Stimulated activated CD8-positive, alpha-beta memory T cell treated with anti-CD3 and anti-CD28 coated beads, Interleukin-2, amount 100 ng/mL, for 48 hours (primary cell): Measurements from ENCODE around the gene PET117.
"Not testable (repeated sequence)": the region's sequence is repeated elsewhere in the genome, so short reads cannot be mapped to it uniquely, and the experiment has no call there.

Experiments used
- DNase-seq, 2 donors: peaks; one replicate each; pipeline ENCODE4 v3.0.0-alpha.2; 2020; ENCODE audit warnings: low read depth in 2 of 2

The PET117 gene

GRCh38 chr20:18164356-18164755, 26.7 kb downstream of the PET117 start:
- no peak for DNase-seq

GRCh38 chr20:18165553-18165952, 27.9 kb downstream of the PET117 start:
- DNase-seq = no peak

- DNase-seq = no peak
Measured at GRCh38 chr20:18166241-18166881, 28.7 kb downstream of the PET117 start.

- no peak for DNase-seq
Measured at GRCh38 chr20:18166950-18167349, 29.3 kb downstream of the PET117 start.

GRCh38 chr20:18172379-18172778, 34.7 kb downstream of the PET117 start:
- no peak for DNase-seq

GRCh38 chr20:18174906-18175683, 37.4 kb downstream of the PET117 start:
- DNase-seq = no peak

- DNase-seq = no peak
Measured at GRCh38 chr20:18176318-18176785, 38.7 kb downstream of the PET117 start.

- not testable (repeated sequence) for DNase-seq
Measured at GRCh38 chr20:18180366-18180765, 42.7 kb downstream of the PET117 start.

DNA sequence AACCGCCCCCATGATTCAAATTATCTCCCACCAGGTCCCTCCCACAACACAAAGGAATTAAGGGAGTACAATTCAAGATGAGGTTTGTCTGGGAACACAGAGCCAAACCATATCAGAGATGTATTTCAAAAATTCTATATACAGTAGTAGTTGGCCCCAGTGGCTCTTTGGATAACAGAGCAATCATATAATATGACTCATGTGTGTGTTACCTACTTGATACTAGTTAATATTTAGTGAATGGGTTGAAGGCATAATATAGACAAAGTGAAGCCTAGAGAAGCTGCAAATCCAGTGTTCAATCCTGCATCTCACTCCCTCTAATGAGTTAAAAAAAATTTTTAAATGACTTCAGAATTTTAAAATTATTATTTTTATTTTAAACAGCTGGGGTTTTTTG, 43.2 kb downstream of the PET117 start:
- no peak for DNase-seq

GRCh38 chr20:18187020-18187419, 49.4 kb downstream of the PET117 start:
- no peak for DNase-seq

DNA sequence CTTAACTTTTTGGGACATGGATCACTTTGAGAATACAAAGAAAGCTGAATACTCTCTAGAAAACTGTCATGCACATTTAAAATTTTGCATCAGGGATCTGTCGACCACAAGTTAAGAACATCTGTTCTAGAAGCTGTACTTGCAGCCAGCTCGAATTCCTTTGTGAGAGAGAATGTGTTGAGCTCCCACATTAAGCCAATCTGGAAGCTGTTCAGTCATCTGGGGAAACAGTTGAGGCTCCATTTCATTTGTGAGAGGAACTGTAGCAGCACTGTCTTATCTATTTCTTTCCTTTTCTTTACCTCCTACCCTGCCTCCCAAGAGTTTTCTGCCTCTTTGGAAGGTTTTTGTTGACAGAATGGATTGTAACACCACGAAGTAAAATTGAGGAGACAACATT, 50.8 kb downstream of the PET117 start:
- no peak for DNase-seq

- DNase-seq = no peak
Measured at GRCh38 chr20:18190338-18191233, 52.9 kb downstream of the PET117 start.

GRCh38 chr20:18191306-18191705, 53.6 kb downstream of the PET117 start:
- no peak for DNase-seq
